VCaP (cell line): ENCODE data around the gene GRIA2.

Experiments used
- H3K27ac ChIP-seq: fragments of 450-650 bp; 2 replicates; pipeline ENCODE4 v1.5.1; 2017
- TF ChIP-seq, protein P1 (sequence below): fragments of 450-650 bp; conservative IDR thresholded peaks from 2 replicates; pipeline ENCODE4 v1.5.1; 2017; ENCODE audit warnings: mild to moderate bottlenecking, moderate library complexity

The GRIA2 gene

DNA sequence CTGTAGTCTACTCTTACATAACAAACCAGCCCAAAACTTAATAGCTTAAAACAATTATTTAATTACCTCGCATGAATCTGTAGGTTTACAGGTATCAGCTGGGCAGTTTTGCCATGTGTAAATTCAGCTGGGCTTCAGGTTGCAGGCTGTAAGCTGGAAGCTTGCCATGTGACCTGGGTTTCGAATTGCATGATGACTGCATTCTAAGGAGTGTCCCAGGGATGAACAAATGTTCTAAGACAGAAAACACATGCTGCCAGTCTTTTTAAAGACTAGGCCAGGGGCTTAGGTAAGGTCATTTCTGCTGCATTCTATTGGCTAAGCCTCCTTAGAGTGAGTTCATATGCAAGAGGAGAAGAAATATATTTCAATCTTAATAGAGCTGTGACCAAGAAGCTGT lies 44.8 kb downstream of the GRIA2 start:
- no peak overlapping the region for H3K27ac ChIP-seq
- TF ChIP-seq, protein P1, sequence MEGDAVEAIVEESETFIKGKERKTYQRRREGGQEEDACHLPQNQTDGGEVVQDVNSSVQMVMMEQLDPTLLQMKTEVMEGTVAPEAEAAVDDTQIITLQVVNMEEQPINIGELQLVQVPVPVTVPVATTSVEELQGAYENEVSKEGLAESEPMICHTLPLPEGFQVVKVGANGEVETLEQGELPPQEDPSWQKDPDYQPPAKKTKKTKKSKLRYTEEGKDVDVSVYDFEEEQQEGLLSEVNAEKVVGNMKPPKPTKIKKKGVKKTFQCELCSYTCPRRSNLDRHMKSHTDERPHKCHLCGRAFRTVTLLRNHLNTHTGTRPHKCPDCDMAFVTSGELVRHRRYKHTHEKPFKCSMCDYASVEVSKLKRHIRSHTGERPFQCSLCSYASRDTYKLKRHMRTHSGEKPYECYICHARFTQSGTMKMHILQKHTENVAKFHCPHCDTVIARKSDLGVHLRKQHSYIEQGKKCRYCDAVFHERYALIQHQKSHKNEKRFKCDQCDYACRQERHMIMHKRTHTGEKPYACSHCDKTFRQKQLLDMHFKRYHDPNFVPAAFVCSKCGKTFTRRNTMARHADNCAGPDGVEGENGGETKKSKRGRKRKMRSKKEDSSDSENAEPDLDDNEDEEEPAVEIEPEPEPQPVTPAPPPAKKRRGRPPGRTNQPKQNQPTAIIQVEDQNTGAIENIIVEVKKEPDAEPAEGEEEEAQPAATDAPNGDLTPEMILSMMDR, result no peak

DNA sequence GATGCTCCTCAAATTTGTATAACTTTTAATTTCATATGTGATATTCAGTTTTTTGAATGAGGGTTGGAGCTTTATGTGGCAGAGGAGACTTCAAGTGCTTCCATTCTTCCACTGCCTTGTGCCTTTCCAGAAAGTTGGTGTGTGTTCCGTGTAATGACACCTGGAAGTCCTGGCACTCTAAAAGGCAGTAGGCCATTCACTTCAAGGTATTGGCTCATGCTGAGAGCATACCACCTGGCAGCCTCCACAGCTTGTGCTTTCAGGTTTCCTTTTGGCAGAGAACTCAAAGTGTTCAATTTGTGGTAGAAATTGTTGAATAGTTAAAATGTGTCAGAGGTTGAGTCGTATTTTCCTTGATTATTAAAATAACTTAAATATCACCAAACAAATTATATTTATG lies 49.6 kb downstream of the GRIA2 start:
- TF ChIP-seq, protein P1, result no peak

DNA sequence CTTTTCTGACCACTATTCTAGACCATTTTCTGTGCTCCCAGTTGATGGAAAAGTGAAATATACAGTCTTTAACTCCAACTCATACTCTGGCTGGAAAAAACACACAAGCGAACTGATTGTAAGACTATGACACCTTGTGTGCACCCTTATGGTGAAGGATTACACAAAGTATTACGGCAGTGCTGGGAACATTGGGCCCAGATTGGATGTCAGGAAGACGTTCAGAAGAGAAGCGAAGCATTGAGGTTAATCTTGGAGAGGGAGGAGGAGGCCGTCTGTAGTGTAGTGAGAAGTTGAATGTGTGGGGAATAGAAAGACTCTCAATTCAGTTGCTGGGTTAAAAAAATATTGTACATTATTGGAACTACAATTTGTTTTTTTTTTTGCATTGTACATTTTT lies 50.0 kb downstream of the GRIA2 start:
- no peak overlapping the region for H3K27ac ChIP-seq
- TF ChIP-seq, protein P1, result no peak

More for the DNA sequence above, 49.6 kb downstream of the GRIA2 start:
- H3K27ac ChIP-seq, result no peak overlapping the region

DNA sequence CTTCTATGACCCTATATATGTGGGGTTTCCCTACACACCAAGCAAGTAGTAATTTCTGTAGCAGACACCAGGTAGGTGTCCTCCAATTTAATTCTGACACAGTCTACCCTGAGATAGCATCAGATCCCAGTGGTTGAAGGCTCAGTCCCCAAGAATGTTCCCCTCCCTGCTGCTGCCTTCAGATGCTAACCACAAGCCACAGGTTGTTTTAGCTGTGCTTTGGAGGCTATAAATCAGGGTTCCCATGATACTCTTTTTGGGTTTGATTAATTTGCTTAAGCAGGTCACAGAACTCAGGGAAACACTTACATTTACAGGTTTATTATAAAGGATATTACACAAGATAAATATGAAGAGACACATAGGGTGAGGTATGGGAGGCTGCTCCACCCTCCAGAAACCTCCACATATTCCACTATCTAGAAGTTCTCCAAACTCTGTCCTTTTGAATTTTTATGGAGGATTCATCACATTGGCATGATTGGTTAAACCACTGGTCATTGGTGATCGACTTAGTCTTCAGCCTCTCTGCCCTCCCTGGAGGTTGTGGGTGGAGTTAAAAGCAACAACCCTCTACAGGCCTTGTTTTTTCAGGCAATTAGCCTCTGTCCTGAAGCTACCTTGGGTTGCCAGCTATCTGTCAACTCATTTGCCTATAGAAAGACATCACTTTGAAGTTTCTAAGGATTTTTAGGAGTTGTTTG lies 50.8 kb downstream of the GRIA2 start:
- TF ChIP-seq, protein P1, result no peak
- H3K27ac ChIP-seq, result no peak overlapping the region

DNA sequence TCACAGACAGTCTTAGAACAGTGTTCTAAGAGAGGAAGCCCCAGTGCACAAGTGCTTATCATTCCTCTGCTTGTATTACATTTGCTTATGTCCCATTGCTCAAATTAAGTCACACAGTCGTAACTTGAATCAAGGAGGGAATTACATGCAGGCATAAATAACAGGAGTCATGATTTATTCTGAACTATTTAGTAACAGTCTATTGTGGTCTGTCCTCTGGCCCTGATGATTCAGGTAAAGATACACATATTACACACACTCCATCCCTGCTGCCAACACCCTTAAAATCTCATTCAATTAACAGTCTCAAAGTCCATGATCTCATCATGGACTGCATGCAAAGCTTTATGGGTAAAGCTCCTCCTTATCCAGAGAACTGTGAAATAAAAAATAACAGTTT lies 60.1 kb downstream of the GRIA2 start:
- TF ChIP-seq, protein P1, result no peak

DNA sequence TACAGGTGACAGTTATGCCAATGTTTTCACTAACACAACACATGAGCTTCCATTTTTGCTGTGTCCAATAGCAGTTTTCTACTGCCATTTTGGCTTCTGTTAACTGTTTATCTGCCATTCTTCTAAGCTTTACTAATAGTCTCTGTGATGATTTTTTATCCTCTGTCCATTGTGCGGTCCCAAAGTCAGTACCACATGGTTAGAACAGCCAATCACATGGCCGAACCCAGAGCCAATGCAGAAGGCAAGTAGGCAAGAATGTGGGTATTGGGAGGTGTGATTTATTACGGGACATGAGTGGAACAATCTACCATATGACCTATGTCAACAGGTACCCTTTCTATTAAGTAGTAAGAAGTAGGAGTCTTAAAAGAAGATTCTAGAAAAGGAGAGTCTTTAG lies 61.5 kb downstream of the GRIA2 start:
- TF ChIP-seq, protein P1, result no peak
- no peak overlapping the region for H3K27ac ChIP-seq

More for the DNA sequence above, 60.1 kb downstream of the GRIA2 start:
- H3K27ac ChIP-seq, result no peak overlapping the region

DNA sequence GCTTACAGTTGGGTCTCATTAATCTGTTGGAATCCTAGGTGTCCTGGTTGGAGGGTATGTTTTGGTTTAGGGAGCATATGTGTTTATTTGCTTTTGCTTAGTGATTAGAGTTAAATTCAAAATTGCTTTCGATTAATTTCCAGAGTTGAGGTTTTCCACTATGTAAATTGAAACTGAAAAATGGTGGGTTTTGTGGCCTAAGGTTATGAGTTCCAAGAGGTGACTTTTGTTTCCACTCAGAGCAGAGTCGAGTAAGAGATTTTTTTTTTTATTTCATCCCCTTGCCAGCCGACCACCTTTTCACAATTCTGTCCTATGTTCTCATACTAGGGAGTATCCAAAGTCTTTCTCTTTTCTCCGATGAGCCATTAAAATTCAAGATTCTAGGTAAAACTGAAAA lies 66.9 kb downstream of the GRIA2 start:
- TF ChIP-seq, protein P1, result no peak
- H3K27ac ChIP-seq, result no peak overlapping the region
